Fibroblast of lung (primary cell): ENCODE measurements around the gene TEX261.

Experiments used
- CTCF ChIP-seq, 2 donors: IDR thresholded peaks in 1 of 2; conservative IDR thresholded peaks in 1 of 2; 1 replicate in 1 of 2; 2 replicates in 1 of 2; pipeline ENCODE4 v1.5.1; 2011 to 2012; ENCODE audit warnings: low read length in 2 of 2, control low read depth in 1 of 2, inconsistent platforms in 1 of 2, low read depth in 1 of 2, mild to moderate bottlenecking in 1 of 2
- EZH2 ChIP-seq: IDR thresholded peaks from 2 replicates; pipeline ENCODE4 v1.5.1; 2012; ENCODE audit warnings: low read length, control low read depth, mild to moderate bottlenecking; ENCODE audit errors: missing control alignments

GRCh38 chr2:70984228-70984575 lies 10.5 kb downstream of the TEX261 start:
- TF ChIP-seq EZH2: no peak
- no peak for TF ChIP-seq CTCF (conservative IDR thresholded peaks at IDR 0.05 in 1 of 2, IDR thresholded peaks at IDR 0.05 in 1 of 2; ENCODE audit: low read depth in 1 of 2, low read length in 2 of 2)
